Activated T-helper 2 cell treated with anti-CD3 and anti-CD28 coated beads, Interferon-gamma antibody, Interleukin-2, Interleukin-4, amounts not matched to agents 10 μg/mL and 5 μg/mL and 100 μg/mL, durations not matched to agents 14 hours and 24 hours and 36 hours (primary cell): ENCODE measurements around the gene THAP4. TPM values are rescaled to one million over a fixed set of nuclear protein-coding genes. Genes with fewer than 3 reads are reported as not detected.

Experiments
- DNase-seq: peaks from one replicate; pipeline ENCODE4 v3.0.0; 2021; ENCODE audit warnings: low spot score
- H3K27ac Mint-ChIP-seq: one replicate; pipeline ENCODE4 v1.8.0; 2021; ENCODE audit warnings: mixed read lengths
- H3K27me3 Mint-ChIP-seq: one replicate; pipeline ENCODE4 v1.8.0; 2021; ENCODE audit warnings: low read depth, mixed read lengths
- H3K36me3 Mint-ChIP-seq: one replicate; pipeline ENCODE4 v1.8.0; 2021; ENCODE audit warnings: low read depth, mixed read lengths
- H3K4me1 Mint-ChIP-seq: one replicate; pipeline ENCODE4 v1.8.0; 2021; ENCODE audit warnings: low read depth, mixed read lengths
- H3K4me3 Mint-ChIP-seq: one replicate; pipeline ENCODE4 v1.8.0; 2021; ENCODE audit warnings: low read depth, mild to moderate bottlenecking, moderate library complexity, mixed read lengths
- H3K9me3 Mint-ChIP-seq: one replicate; pipeline ENCODE4 v1.8.0; 2021; ENCODE audit warnings: mixed read lengths
- intact Hi-C: fragments of 100-400 bp; cut with micrococcal nuclease; formaldehyde crosslinking; loops from one replicate; pipeline ENCODE4 v1.15.1; 2023
- total RNA-seq: library from RNA; stranded (reverse); gene quantifications from 2 replicates; pipeline ENCODE4 v1.2.3, GENCODE V29; 2022

Gene THAP4
- total RNA-seq, 1 donor from 2014 or later, result 48.7 TPM

GRCh38 chr2:241555711-241556110 lies 81.2 kb downstream of the THAP4 start:
- Mint-ChIP-seq H3K36me3 (no peaks in the 10 kb centered on the region), H3K27me3 (peaks cover 39% of the 10 kb centered on the region), H3K27ac (no peak overlapping the region), H3K9me3 (no peaks in the 10 kb centered on the region), H3K4me1 (peaks cover 7% of the 10 kb centered on the region), H3K4me3 (no peak overlapping the region)
- no peak for DNase-seq
- intact Hi-C loops, result no loop called here

GRCh38 chr2:241554610-241555322 lies 82.2 kb downstream of the THAP4 start:
- no peak overlapping the region for H3K27ac Mint-ChIP-seq
- DNase-seq, result no peak
- H3K27me3 Mint-ChIP-seq, result peaks cover 32% of the 10 kb centered on the region
- intact Hi-C loops, result no loop called here
- peaks cover 7% of the 10 kb centered on the region for H3K4me1 Mint-ChIP-seq
- H3K4me3 Mint-ChIP-seq, result no peak overlapping the region
- no peaks in the 10 kb centered on the region for H3K36me3 Mint-ChIP-seq
- no peaks in the 10 kb centered on the region for H3K9me3 Mint-ChIP-seq

- H3K4me3 Mint-ChIP-seq, result no peak overlapping the region
- no peaks in the 10 kb centered on the region for H3K9me3 Mint-ChIP-seq
- no peak overlapping the region for H3K27ac Mint-ChIP-seq
- peaks cover 33% of the 10 kb centered on the region for H3K27me3 Mint-ChIP-seq
- intact Hi-C loops, result no loop called here
- no peak for DNase-seq
- H3K4me1 Mint-ChIP-seq, result peaks cover 7% of the 10 kb centered on the region
- H3K36me3 Mint-ChIP-seq, result no peaks in the 10 kb centered on the region
Measured at GRCh38 chr2:241553981-241554380, 83.0 kb downstream of the THAP4 start.

- Mint-ChIP-seq H3K9me3 (no peaks in the 10 kb centered on the region), H3K27ac (no peak overlapping the region), H3K4me1 (peaks cover 7% of the 10 kb centered on the region), H3K4me3 (no peak overlapping the region), H3K27me3 (peaks cover 33% of the 10 kb centered on the region), H3K36me3 (no peaks in the 10 kb centered on the region)
- no peak for DNase-seq
- intact Hi-C loops, result no loop called here
Measured at GRCh38 chr2:241553512-241553830, 83.5 kb downstream of the THAP4 start.

GRCh38 chr2:241551998-241552737 lies 84.8 kb downstream of the THAP4 start:
- Mint-ChIP-seq H3K4me1 (peaks cover 2% of the 10 kb centered on the region), H3K9me3 (no peaks in the 10 kb centered on the region), H3K27me3 (peaks cover 20% of the 10 kb centered on the region), H3K27ac (no peak overlapping the region), H3K36me3 (no peaks in the 10 kb centered on the region), H3K4me3 (no peak overlapping the region)
- intact Hi-C loops, result no loop called here
- DNase-seq, result no peak

- intact Hi-C loops, result no loop called here
- H3K36me3 Mint-ChIP-seq, result no peaks in the 10 kb centered on the region
- H3K4me1 Mint-ChIP-seq, result peaks cover 2% of the 10 kb centered on the region
- H3K27me3 Mint-ChIP-seq, result peaks cover 18% of the 10 kb centered on the region
- no peak overlapping the region for H3K27ac Mint-ChIP-seq
- no peak for DNase-seq
- no peak overlapping the region for H3K4me3 Mint-ChIP-seq
- no peaks in the 10 kb centered on the region for H3K9me3 Mint-ChIP-seq
Measured at GRCh38 chr2:241551599-241551997, 85.4 kb downstream of the THAP4 start.

- no peak overlapping the region for H3K27ac Mint-ChIP-seq
- H3K4me3 Mint-ChIP-seq, result no peak overlapping the region
- H3K4me1 Mint-ChIP-seq, result peaks cover 2% of the 10 kb centered on the region
- no peak for DNase-seq
- no peaks in the 10 kb centered on the region for H3K36me3 Mint-ChIP-seq
- H3K9me3 Mint-ChIP-seq, result no peaks in the 10 kb centered on the region
- H3K27me3 Mint-ChIP-seq, result peaks cover 17% of the 10 kb centered on the region
- intact Hi-C loops, result no loop called here
Measured at GRCh38 chr2:241550616-241551580, 86.1 kb downstream of the THAP4 start.

- Mint-ChIP-seq H3K9me3 (no peaks in the 10 kb centered on the region), H3K4me3 (no peak overlapping the region), H3K27ac (no peak overlapping the region), H3K4me1 (no peaks in the 10 kb centered on the region), H3K27me3 (peaks cover 14% of the 10 kb centered on the region), H3K36me3 (no peaks in the 10 kb centered on the region)
- intact Hi-C loops, result no loop called here
- DNase-seq, result no peak
Measured at GRCh38 chr2:241548451-241548835, 88.5 kb downstream of the THAP4 start.

- H3K4me1 Mint-ChIP-seq, result no peaks in the 10 kb centered on the region
- H3K9me3 Mint-ChIP-seq, result no peaks in the 10 kb centered on the region
- no peaks in the 10 kb centered on the region for H3K36me3 Mint-ChIP-seq
- H3K27me3 Mint-ChIP-seq, result peaks cover 17% of the 10 kb centered on the region
- intact Hi-C loops, result no loop called here
- H3K4me3 Mint-ChIP-seq, result no peak overlapping the region
- DNase-seq, result no peak
- H3K27ac Mint-ChIP-seq, result no peak overlapping the region
Measured at GRCh38 chr2:241547781-241548450, 89.0 kb downstream of the THAP4 start.

GRCh38 chr2:241546771-241547498 lies 90.0 kb downstream of the THAP4 start:
- intact Hi-C loops, result no loop called here
- no peaks in the 10 kb centered on the region for H3K4me1 Mint-ChIP-seq
- H3K4me3 Mint-ChIP-seq, result no peak overlapping the region

GRCh38 chr2:241545523-241546473 lies 91.2 kb downstream of the THAP4 start:
- Mint-ChIP-seq H3K4me1 (no peaks in the 10 kb centered on the region), H3K27me3 (peaks cover 13% of the 10 kb centered on the region), H3K9me3 (no peaks in the 10 kb centered on the region), H3K27ac (no peak overlapping the region), H3K36me3 (no peaks in the 10 kb centered on the region), H3K4me3 (no peak overlapping the region)
- no peak for DNase-seq
- intact Hi-C loops, result no loop called here

More at GRCh38 chr2:241546771-241547498, 90.0 kb downstream of the THAP4 start:
- H3K27me3 Mint-ChIP-seq, result peaks cover 18% of the 10 kb centered on the region
- DNase-seq, result no peak
- no peak overlapping the region for H3K27ac Mint-ChIP-seq
- H3K36me3 Mint-ChIP-seq, result no peaks in the 10 kb centered on the region
- no peaks in the 10 kb centered on the region for H3K9me3 Mint-ChIP-seq
